CD4-positive, alpha-beta T cell treated with Interleukin-15 for 4 hours (primary cell): ENCODE results near the gene EVI5L.
"Not testable (repeated sequence)": the region's sequence is repeated elsewhere in the genome, so short reads cannot be mapped to it uniquely, and the experiment has no call there.

Source experiments
- DNase-seq: peaks from one replicate; pipeline ENCODE4 v3.0.0-alpha.2; 2020; ENCODE audit warnings: low spot score

EVI5L gene

GRCh38 chr19:7846155-7846646 is 16.2 kb downstream of the EVI5L start:
- DNase-seq: no peak

- DNase-seq: no peak
Measured at GRCh38 chr19:7847664-7848063, 17.6 kb downstream of the EVI5L start.

- DNase-seq: no peak
Measured at GRCh38 chr19:7848779-7849457, 18.9 kb downstream of the EVI5L start.

GRCh38 chr19:7849631-7849999 is 19.6 kb downstream of the EVI5L start:
- DNase-seq: no peak

- no peak for DNase-seq
Measured at GRCh38 chr19:7850000-7850813, 20.2 kb downstream of the EVI5L start.

GRCh38 chr19:7850945-7851622 is 21.1 kb downstream of the EVI5L start:
- DNase-seq: no peak

GRCh38 chr19:7851623-7852500 is 21.8 kb downstream of the EVI5L start:
- DNase-seq: no peak

GRCh38 chr19:7852851-7853769 is 23.1 kb downstream of the EVI5L start:
- peak; percentile 61 for DNase-seq

- DNase-seq: no peak
Measured at GRCh38 chr19:7853770-7854128, 23.7 kb downstream of the EVI5L start.

GRCh38 chr19:7855426-7856108 is 25.5 kb downstream of the EVI5L start:
- no peak for DNase-seq

- DNase-seq: no peak
Measured at GRCh38 chr19:7856109-7856591, 26.1 kb downstream of the EVI5L start.

GRCh38 chr19:7856679-7857663 is 27.0 kb downstream of the EVI5L start:
- no peak for DNase-seq

GRCh38 chr19:7857727-7858108 is 27.7 kb downstream of the EVI5L start:
- no peak for DNase-seq

GRCh38 chr19:7858109-7858770 is 28.2 kb downstream of the EVI5L start:
- no peak for DNase-seq

GRCh38 chr19:7859087-7859486 is 29.1 kb downstream of the EVI5L start:
- DNase-seq: not testable (repeated sequence)

- no peak for DNase-seq
Measured at GRCh38 chr19:7859831-7860713, 30.1 kb downstream of the EVI5L start.
